Measurements from ENCODE around the gene KCTD1.

KCTD1 gene

DNA sequence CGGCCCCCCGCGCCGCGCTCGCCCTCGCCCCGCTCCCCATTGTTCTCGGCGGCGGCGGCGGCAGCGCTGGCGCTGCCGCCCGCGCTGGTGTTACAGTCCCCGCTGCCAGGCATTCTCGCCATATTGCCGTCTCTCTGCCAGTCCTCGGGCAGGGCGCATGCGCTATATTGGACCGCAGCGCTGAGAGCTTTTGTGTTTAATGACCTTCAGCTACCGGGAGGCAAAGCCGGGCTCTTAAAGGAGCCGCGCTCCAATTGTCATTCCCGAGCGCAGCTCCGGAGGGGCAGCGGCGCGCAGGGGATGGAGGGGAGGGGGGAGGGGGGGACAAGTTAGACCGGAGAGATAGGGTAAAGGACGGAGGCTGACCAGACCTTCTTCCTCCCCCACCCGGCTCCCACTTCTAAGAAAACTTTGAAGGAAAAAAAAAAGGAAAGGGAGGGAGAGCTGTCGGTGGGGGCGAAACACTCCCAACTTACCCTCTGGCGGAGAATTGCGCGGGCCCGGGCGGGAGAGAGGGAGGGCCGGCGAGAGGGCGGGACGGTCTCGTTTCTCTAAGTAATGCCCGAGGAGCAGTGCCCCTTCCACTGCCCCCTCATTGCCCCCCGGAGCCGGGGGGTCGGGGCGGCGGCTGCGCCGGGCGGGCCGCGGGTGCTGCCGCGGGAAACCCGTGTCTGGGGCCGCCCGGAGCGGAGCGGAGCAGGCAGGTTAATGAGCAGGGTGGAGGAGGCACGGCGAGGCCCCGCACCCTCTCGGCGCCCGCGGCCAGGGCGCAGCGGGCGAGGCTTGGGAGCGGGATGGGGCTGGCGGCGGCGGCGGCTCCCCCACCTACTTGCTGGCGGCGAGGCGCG lies at the start of gene KCTD1:
KCTD1 (minus strand) TSS at position 139 of the 848 bp plus-strand sequence; CDS start at position 122, 17 bp downstream.
- peak; percentile 42 for DNase-seq

DNA sequence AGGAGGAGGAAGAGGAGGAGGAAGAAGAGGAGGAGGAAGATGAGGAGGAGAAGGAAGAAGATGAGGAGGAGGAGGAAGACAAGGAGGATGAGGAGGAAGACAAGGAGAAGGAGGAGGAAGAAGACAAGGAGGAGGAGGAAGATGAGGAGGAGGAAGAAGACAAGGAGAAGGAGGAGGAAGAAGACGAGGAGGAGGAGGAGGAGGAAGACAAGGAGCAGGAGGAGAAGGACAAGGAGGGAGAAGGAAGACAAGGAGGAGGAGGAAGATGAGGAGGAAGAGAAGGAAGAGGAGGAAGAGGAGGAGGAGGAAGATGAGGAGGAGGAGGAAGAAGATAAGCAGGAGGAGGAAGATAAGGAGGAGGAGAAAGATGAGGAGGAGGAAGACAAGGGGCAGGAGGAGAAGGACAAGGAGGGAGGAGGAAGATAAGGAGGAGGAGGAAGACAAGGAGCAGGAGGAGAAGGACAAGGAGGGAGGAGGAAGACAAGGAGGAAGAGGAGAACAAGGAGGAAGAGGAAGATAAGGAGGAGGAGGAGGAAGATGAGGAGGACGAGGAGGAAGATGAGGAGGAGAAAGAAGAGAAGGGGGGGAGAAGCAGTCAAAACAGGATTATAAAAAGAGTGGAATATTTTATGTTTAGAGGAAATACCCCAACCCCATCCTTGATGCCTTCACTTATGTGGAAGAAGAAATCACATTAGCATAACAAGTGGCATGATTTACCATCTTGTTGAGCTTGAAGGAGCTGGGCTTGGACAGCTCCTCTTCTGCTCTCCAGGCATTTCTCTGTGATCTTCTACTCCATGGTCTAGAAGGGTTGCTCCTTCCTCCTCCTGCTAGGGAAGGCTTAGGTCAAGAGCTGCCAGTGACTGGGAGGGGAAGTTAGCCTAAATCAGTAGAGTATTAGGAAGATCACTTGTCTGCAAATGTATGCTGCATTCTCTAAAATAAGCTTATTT lies 45.3 kb upstream of the KCTD1 start:
- DNase-seq, result no peak

DNA sequence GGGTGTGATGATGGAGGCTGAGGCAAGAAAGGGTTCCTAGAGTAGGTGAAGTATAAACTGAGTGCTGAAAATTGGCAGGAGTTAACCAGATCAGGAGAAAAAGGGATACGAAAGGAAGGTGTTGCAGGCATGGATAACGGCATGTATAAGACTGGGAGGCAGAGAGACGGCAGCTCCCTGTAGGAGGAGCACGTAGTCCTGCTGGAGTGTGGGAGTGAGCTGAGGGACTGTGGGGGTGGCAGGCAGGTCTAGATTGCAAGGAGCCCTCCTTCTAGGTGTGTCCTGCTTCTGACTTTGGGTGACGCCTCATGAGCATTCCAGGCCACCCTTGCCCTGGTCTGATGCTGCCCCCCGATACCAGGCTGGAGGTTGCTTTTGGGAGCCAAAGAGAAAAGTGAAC lies 36.4 kb upstream of the KCTD1 start:
- DNase-seq, result no peak

DNA sequence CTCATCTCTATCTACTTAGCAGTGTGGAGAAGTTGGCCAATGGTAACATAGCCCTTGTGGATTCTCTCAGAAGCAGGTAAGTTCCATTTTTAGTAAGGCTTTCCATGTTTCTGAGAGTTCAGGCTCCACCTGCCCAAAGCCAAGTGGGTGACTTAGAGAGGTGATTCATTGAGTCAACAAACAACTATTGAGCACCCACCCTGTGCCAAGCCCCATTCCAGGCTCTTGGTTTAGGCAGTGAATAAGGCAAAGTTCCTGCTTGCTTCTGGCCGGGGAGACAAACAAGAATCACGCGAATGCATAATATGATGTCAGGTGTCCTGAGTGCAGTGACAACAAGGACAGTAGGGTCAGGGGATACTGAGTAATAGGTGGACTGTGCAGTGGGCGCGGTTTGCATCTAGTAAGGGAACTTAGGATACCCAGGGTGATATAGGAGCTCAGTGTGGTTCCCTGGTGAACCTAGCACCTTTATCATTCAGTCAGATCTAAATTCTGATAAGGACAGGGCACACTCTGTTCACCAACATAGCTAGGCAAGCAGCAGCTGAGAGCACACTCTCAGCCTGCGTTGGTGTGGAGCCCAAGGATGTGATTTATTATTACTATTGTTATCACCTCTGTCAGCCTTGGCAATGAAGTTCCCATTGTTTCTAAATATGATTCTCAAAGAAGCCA lies 31.7 kb upstream of the KCTD1 start:
- DNase-seq, result no peak

DNA sequence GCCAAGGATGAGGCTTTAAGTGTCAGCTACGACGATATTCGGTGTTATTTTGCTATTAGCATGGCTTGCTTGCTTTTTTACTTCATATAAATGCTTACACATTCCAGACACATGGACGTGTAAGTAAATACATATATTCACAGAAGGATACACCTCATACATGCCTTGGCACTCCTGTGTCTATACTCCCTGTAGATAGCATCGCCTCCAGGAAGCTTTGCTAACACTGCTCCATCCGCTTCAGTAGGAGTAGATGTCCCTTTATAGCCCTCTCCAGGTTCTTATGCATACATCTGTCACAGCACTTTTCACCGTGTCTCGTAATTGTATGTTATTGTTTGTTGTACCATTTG lies 27.5 kb upstream of the KCTD1 start:
- no peak for DNase-seq

DNA sequence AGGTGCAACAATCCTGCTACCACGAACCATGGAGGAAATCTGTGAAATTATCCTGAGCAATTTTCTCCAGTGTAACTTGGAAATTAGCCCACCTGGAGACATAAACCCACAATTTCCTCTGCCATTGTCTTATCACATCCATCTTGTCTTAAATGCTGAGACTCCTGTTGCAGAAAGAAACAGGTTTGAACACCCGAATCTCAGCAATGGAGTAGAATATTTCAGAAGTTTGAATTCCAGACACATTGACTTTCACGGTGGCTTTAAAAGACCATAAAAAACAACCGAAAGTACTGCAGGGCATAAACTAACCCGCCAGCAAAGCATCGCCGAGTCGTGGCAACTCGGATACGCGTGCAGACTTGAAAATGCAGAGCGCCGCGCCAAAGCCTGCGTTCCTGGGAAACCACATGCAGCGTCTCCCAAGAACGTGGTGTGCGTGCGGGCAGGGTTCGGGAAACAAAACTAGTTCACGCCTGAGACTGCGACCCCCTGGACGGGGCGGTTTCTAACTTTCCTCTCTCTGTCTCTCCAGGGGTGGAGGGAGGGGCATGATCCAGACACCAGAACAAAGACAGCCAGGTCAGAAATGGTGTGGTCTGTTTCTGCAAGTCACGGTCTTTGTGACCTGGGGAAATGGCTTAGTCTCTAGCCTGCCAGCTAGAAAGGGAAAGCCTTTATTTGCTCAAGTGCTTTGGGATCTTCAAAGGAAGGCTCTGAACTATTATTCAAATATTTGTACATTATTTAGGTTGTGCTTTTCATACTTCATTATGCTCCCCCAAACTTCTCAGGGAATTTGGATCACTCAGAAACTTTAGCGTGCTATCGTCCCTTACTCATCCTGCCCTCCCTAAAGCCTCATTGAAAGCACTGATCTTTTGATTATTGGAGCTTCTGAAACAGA lies 26.9 kb upstream of the KCTD1 start:
- DNase-seq, result no peak

DNA sequence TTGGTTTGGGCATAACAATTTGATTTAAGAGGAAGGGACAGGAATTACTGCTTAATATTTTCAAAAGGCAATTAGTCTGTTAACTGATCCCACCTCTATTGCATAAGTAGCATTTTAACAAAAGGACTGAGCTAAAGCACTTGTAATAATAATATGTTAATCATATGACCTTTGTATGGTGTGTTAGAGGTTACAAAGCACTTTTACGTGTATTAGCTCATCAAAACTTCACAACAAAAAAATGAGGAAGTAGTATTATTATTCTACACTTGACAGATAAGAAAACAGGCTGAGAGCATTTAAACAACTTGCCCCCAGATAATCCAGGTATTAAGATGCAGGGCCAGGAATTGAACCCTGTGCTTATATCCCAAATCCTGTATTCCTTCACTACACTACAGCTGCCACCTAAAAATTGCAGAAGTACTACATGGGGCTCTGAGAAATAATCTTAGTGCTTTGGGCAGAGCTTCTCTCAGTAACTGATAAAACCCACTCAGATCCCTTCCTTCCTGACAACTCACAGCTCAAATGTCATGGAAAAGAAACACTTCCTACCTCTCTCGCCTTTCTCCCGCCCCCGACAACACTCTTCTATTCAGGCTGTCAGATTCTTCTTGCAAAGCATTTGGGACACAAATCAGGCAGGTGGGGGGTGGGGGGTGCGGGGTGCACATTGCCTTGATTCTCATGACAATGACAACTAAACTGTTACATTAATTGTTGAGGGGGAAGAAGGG lies 20.7 kb upstream of the KCTD1 start:
- no peak for DNase-seq

DNA sequence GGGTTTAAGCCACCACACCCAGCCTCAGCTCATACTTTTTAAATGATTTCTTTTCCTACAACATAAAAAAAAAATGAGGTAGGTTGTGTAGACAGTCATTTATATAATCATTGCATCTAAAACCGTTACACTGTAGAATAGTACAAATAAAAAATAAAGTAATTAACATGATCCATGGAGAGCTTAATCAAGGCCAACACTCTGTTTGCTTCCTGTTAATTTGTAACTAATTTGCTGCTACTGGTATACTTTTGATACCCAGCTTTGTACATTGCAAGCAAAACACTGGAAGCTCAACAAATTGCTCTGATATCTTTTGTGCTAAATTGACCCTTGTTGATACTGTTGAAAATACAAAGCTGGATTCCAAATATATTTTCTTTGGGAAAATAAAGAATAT lies 20.2 kb upstream of the KCTD1 start:
- no peak for DNase-seq

DNA sequence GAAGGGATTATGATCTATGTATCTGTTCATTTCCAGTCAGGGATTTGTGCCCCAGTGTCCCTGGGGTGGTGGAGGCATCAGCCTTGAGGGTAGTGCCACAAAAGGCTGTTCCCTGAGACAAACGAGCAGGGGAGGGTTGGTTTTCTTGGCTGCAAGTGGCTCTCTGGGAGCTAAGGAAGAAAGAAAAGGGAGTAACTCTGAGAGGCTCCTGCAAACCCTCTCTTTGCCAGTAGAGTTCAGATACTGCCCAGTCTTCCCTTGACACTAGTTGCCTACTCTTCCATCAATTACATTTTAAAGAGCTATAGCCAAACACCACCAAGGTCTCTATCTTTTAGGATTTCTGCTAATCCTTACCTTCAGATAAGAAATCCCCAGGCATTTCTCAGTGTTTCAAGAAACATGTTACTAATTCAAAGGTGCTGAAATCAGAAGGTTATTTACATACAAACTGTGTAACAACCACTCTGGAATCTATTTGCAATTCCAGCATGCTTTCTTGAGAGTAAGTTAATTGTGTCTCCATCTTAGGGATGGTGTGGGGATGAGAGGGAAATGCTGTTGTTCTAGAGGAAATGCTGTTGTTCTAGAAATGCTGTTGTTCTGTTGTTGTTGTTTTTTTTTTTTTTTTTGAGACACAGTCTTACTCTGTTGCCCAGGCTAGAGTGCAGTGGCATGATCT lies 18.7 kb upstream of the KCTD1 start:
- no peak for DNase-seq

DNA sequence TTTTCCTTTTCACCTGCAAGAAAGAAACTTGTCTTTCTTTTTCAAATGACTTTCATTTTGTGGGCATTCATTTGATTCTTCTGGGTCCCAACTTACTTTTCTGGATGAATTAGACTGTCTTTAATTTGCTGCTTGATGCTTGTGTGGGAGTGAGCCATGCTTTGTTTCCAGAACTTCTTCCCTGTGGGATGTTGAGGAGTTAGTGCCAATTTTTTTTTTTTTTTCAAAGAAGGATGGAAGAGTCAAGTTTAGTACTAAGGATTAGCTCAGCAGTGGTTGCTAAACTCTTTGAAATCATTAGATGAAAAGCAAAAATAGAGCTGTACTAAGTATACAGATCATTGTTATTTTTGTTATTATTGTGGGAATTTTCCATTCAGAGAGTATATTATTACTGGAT lies 17.2 kb upstream of the KCTD1 start:
- DNase-seq, result no peak

DNA sequence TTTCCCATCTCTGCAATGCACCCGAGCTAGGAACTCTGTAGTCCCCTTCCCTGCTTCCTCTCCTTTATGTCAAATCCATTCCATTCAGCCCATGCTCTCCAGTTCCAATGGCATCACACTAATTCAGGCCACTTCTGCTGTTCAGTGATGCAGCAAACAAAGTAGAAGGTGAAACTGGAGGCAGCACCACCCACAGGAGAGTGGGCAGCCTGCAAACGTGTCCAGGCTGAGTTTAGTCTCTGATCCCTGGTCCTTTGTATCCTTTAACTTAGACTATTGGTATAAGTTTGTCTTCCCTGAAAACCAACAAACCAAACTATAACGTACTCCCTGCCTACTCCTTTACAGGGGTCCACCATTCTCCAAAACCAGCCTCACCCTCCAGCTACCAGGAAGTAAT lies 14.7 kb upstream of the KCTD1 start:
- DNase-seq, result no peak

DNA sequence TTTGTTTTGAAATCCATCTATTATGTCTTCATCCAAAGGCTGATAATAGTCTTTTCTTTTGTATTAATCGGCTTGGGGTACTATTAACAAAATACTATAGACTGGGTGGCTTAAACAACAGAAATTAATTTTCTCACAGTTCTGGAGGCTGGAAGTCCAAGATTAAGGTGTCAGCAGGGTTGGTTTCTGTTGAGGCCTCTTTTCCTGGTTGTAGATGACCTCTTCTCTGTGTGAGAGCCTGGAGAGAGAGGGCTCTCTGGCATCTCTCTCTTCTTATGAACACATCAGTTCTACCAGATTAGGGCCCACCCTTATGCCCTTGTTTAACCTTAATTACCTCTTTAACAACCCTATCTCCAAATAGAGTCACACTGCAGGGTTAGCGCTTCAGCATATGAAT lies 14.2 kb upstream of the KCTD1 start:
- DNase-seq, result no peak

DNA sequence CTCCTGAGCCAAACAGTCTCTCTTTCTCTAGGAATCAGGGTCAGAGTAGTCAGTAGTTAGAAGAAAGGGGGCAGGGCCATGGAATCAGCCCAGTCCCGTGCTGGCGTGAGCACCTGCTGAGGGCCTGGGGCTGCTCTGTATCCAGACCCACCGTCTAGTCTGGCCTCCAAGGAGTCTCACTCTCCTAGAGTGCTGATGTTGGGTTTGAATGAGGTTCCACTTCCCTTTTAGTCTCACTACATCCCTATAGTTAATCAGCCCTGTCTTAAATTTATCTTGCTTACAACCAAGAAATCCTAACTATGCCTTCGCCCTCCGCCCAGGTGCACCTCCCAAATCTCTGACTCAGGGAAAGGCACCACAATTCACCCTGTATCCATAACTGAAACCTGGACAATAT lies 13.4 kb upstream of the KCTD1 start:
- no peak for DNase-seq

DNA sequence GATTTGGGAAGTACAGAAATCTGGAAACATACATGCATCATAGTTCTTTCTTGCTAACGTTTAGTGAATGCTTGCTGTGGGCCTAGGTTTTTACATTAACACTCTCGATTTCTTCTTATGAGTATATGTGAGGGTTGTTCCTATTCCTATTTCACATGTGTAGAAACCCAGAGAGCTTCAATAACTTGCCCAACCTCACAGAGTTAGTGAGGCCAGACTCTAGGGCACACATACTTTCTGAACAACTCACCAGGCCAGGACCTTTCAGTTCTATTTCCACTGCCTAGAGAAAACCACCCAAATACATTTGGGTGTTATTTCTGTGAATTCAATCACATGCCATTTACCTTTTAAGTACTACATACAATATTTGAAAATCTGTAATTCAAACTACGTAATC lies 8.2 kb upstream of the KCTD1 start:
- DNase-seq, result no peak

DNA sequence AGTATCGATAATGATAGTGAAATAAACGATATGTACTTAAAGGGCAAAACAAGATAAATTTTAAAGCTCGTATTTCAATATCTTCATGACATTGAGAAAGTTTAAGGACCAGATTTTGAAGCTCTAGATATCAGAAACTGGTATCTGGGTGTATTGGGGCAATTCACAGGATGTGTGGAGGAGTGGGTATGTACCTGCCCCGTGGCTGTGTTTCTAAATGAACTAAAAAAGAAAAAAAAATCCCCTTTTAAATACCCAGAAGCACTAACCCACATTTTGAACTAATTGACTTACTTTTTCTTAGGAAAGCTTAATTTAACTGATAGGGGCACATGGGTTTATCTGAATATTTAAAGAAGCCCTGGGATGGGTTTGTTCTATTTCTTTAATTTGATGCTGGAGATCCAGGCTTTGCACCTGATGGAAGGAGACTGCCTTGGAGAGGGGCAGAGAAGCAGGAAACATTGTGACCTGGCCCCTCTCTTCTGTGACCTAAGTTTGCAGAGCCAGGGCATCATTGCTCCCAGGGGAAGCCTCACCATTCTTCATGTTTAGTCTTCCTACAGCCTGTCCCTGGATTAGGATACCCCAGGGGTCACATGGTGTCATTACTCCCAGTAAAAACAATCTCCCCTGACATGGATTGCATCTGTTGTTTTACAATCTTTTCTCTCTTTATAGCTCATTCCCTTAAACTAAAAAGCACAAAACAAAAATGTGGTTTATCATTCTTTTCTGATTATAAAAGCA lies 7.6 kb upstream of the KCTD1 start:
- no peak for DNase-seq

DNA sequence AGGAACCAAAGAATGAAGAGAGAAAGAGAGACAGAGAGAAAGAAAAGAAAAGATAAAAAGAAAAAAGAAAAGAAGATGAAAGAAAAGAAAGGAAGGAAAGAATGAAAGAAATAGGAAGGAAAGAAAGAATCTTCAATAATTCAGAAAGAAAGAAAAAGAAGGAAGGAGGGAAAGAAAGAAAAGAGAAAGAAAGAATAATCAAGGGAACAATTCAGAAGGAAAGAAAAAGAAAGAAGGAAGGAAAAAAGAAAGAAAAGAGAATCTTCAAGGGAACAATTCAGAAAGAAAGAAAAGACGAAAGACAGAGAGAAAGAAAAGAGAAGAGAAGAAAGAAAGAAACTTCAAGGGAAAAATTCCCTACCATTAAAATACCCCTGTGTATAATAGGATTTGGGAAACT lies 5.6 kb upstream of the KCTD1 start:
- no peak for DNase-seq

DNA sequence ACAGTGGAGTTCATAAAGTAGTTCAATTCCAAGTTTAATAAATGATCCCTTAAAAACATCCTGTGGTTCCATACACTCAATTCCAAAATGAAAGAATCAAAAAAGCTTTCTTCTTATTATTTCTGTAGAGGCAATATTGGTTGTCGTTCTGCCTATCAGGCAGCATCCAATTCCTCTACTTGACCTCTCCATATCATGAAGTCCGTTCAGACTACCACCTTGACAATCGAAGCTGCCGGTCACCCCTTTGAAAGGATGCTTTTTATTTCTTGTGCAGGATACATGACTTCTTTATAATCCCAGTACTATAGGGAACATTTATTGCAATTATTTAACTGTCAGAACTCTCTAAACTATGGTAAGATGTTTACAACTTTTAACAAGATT lies 3.3 kb upstream of the KCTD1 start:
- no peak for DNase-seq

DNA sequence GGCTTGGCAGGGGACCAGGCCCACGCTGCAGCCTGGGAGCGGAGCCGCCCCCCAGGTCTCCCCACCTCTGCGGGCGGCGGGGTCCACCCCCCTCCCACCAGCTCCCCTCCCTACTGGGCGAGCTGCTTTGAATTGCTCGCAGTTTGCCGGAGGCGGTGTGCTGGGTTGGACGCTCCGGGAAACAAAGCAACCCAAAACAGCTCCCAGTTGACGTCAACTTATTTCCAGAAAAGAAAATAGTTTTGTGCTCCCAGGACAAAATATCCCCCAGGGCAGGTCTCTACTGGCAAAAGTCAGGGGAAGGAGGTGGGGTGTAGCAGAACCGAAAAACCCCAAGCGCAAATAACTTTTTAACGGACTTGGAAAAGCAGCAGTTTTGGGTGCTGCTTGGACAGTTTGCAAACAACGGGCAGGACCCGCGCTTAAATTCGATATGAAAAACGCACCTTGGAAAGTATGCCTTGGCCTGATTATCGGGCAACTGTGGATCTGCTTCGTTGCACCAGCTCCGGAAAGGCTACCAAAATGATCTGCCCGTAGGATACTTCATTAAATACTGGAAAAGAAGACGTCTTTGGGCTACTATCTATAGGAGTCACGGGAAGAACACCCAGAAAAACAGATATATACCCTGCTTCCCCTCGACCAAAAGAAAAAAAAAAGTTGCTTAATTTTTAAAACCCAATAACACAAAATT lies 2.8 kb upstream of the KCTD1 start:
- DNase-seq, result no peak

DNA sequence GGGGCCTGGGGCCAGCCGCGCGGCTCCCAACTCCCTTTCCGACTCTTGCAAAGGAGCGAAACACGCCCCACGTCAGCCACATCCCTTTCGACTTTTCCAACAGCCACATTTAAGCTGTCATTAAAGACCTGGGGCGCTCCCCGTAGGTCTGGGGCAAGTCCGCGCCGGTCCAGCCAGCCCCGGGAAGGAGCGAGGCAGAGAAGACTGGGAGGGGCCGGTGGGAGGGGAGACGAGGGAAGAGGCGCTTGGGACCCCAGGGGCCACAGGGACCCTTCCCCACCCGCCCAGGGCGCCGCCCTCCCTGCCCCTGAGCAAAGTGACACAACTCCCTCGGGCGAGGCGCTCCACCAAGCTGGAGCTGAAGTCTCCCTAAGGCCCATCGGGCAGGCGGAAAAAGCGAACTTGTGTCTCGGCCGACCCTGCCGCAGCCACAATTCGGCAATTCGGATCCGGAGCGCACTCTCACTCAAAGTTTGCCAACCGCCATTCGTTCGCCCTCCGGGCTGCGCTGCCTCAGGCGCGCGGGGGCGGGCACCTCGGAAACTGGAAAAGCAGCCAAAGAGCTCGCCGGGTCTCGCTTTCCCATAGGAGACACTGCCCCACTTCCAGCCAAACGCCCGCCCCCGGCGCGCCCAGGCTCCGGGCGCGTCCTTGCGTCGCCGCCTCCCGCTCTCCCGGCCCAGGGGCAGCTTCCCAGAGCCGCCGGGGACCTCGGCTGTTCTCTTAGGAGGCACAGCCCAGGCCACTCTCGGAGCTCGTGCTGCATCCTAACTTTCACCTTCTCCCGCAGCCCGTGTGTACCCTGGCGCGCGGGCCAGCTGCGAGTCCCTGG lies 1.1 kb upstream of the KCTD1 start:
- DNase-seq, result peak; percentile 24
